SK-N-SH (cell line): ENCODE results near the gene WTIP. TPM values are rescaled to one million over a fixed set of nuclear protein-coding genes. Genes with fewer than 3 reads are reported as not detected.

Experiments used
- CTCF ChIA-PET: fragments of 300-600, 350-600 bp; formaldehyde crosslinking; extraction: SDS; loops from one replicate; lab custom pipeline; 2021; lab: Yijun Ruan, JAX
- POLR2A ChIA-PET: fragments of 350-600 bp; sonication (Branson Sonifier 250); formaldehyde crosslinking; extraction: SDS; loops from one replicate; lab custom pipeline; 2020; ENCODE audit warnings: antibody characterized with exemption, inconsistent platforms; lab: Yijun Ruan, JAX
- DNase-seq: peaks from one replicate; pipeline ENCODE4 v3.0.0; 2012
- H2AFZ ChIP-seq: fragments of 200-600 bp; sonication (generic); 2 replicates; pipeline ENCODE4 v1.8.1; 2016; ENCODE audit warnings: antibody characterized with exemption, mild to moderate bottlenecking, low read depth
- H3F3A ChIP-seq: fragments of 200-600 bp; sonication (generic); replicated peaks from 2 replicates; pipeline ENCODE3; 2016; ENCODE audit warnings: antibody characterized with exemption, mild to moderate bottlenecking; ENCODE audit not compliant: insufficient read depth
- H3K27ac ChIP-seq, 2 experiments: fragments of 200-500 bp in 1 of 2; fragments of 200-600 bp in 1 of 2; sonication (Bioruptor generic) in 1 of 2; sonication (generic), shearing (Covaris generic) in 1 of 2; 2 replicates each; pipeline versions ENCODE4 v1.5.1 to v1.6.1; 2014 to 2016; ENCODE audit warnings: low read depth in 2 of 2, inconsistent platforms in 1 of 2, low read length in 1 of 2, mild to moderate bottlenecking in 1 of 2, mixed read lengths in 1 of 2
- H3K27me3 ChIP-seq: fragments of 200-600 bp; sonication (generic), shearing (Covaris generic); 2 replicates; pipeline ENCODE4 v1.6.1; 2016; ENCODE audit warnings: mixed run types; ENCODE audit not compliant: insufficient read depth
- H3K36me3 ChIP-seq, 2 experiments: fragments of 200-500 bp in 1 of 2; fragments of 200-600 bp in 1 of 2; sonication (Bioruptor generic) in 1 of 2; sonication (generic) in 1 of 2; replicated peaks in 1 of 2; 2 replicates each; pipeline versions ENCODE3 to v1.5.1; 2014 to 2016; ENCODE audit warnings: low read length in 1 of 2, mild to moderate bottlenecking in 1 of 2; ENCODE audit not compliant: insufficient read depth in 2 of 2, control insufficient read depth in 1 of 2
- H3K4me1 ChIP-seq, 2 experiments: fragments of 200-500 bp in 1 of 2; fragments of 200-600 bp in 1 of 2; sonication (Bioruptor generic) in 1 of 2; sonication (generic), shearing (Covaris generic) in 1 of 2; 2 replicates each; pipeline versions ENCODE4 v1.5.1 to v1.6.1; 2014 to 2016; ENCODE audit warnings: low read depth in 1 of 2, low read length in 1 of 2, mixed run types in 1 of 2; ENCODE audit not compliant: insufficient read depth in 2 of 2, control insufficient read depth in 1 of 2
- H3K4me2 ChIP-seq: fragments of 200-600 bp; sonication (generic), shearing (Covaris generic); 2 replicates; pipeline ENCODE4 v1.6.1; 2017; ENCODE audit warnings: mixed run types
- H3K4me3 ChIP-seq, 2 experiments: fragments of 200-500 bp in 1 of 2; fragments of 200-600 bp in 1 of 2; sonication (Bioruptor generic) in 1 of 2; sonication (generic), shearing (Covaris generic) in 1 of 2; 2 replicates each; pipeline versions ENCODE4 v1.5.1 to v1.8.1; 2014 to 2016; ENCODE audit warnings: low read depth in 2 of 2, inconsistent platforms in 1 of 2, low read length in 1 of 2, mild to moderate bottlenecking in 1 of 2, mixed read lengths in 1 of 2, moderate library complexity in 1 of 2
- H3K79me2 ChIP-seq: fragments of 200-600 bp; sonication (generic); 2 replicates; pipeline ENCODE4 v1.8.1; 2017; ENCODE audit warnings: mild to moderate bottlenecking; ENCODE audit not compliant: insufficient read depth
- H3K9ac ChIP-seq: fragments of 200-600 bp; sonication (generic); 2 replicates; pipeline ENCODE4 v1.6.1; 2017; ENCODE audit warnings: mixed run types
- H3K9me2 ChIP-seq: fragments of 200-600 bp; sonication (generic); 2 replicates; pipeline ENCODE4 v1.6.1; 2017; ENCODE audit warnings: mixed run types
- H3K9me3 ChIP-seq: fragments of 200-600 bp; sonication (generic); 2 replicates; pipeline ENCODE4 v1.6.1; 2017; ENCODE audit warnings: mixed run types, mild to moderate bottlenecking, moderate library complexity
- H4K20me1 ChIP-seq: fragments of 200-600 bp; sonication (generic); 2 replicates; pipeline ENCODE4 v1.6.1; 2017; ENCODE audit warnings: mild to moderate bottlenecking, mixed run types; ENCODE audit not compliant: insufficient read depth
- CHD2 ChIP-seq: fragments of 150-350 bp; IDR thresholded peaks from 2 replicates; pipeline ENCODE4 v1.6.1; 2018; ENCODE audit warnings: low read length; ENCODE audit not compliant: partially characterized antibody
- EP300 ChIP-seq, 2 experiments: IDR thresholded peaks; 2 replicates each; pipeline versions ENCODE4 v1.4.0 to v1.6.1; 2012; ENCODE audit warnings: borderline replicate concordance in 1 of 2, low read depth in 1 of 2, low read length in 1 of 2
- EZH2phosphoT487 ChIP-seq: fragments of 200-600 bp; sonication (generic); IDR thresholded peaks from 2 replicates; pipeline ENCODE4 v1.6.1; 2017; ENCODE audit warnings: low read depth, mixed run types, mild to moderate bottlenecking, antibody characterized with exemption, moderate library complexity, borderline replicate concordance
- FOSL2 ChIP-seq: IDR thresholded peaks from 2 replicates; pipeline ENCODE4 v1.4.0; 2012; ENCODE audit warnings: low read depth, mild to moderate bottlenecking, moderate library complexity, borderline replicate concordance
- FOXJ3 ChIP-seq: sonication (generic); formaldehyde crosslinking; IDR thresholded peaks from 2 replicates; pipeline ENCODE4 v1.5.1; 2020; ENCODE audit warnings: mild to moderate bottlenecking, missing genetic modification reagents
- GABPA ChIP-seq: IDR thresholded peaks from 2 replicates; pipeline ENCODE4 v1.4.0; 2012; ENCODE audit warnings: low read depth, mild to moderate bottlenecking
- GATA2 ChIP-seq: sonication (generic); formaldehyde crosslinking; IDR thresholded peaks from 2 replicates; pipeline ENCODE4 v1.5.0; 2020; ENCODE audit warnings: mild to moderate bottlenecking, missing genetic modification reagents
- MAX ChIP-seq: IDR thresholded peaks from 2 replicates; pipeline ENCODE4 v1.4.0; 2012; ENCODE audit warnings: low read depth
- MEF2A ChIP-seq: IDR thresholded peaks from 2 replicates; pipeline ENCODE4 v1.4.0; 2012; ENCODE audit warnings: low read depth, borderline replicate concordance
- MXI1 ChIP-seq: IDR thresholded peaks from 2 replicates; pipeline ENCODE4 v1.6.1; 2012; ENCODE audit warnings: mild to moderate bottlenecking, low read depth, low read length, improper control_type of control experiment
- NFIC ChIP-seq: IDR thresholded peaks from 2 replicates; pipeline ENCODE4 v1.4.0; 2012; ENCODE audit warnings: borderline replicate concordance
- NRF1 ChIP-seq: IDR thresholded peaks from 2 replicates; pipeline ENCODE4 v1.6.1; 2012; ENCODE audit warnings: low read depth, mild to moderate bottlenecking, low read length
- PBX3 ChIP-seq: IDR thresholded peaks from 2 replicates; pipeline ENCODE4; 2012
- RAD21 ChIP-seq: IDR thresholded peaks from 2 replicates; pipeline ENCODE4 v1.6.1; 2012; ENCODE audit warnings: mild to moderate bottlenecking, low read length
- RCOR1 ChIP-seq: fragments of 150-350 bp; IDR thresholded peaks from 2 replicates; pipeline ENCODE4 v1.6.1; 2017; ENCODE audit warnings: antibody characterized with exemption, low read length
- REST ChIP-seq: IDR thresholded peaks from 2 replicates; pipeline ENCODE4 v1.6.1; 2012; ENCODE audit warnings: mild to moderate bottlenecking, low read depth, low read length, moderate library complexity
- RFX5 ChIP-seq: IDR thresholded peaks from 2 replicates; pipeline ENCODE4 v1.6.1; 2012; ENCODE audit warnings: mild to moderate bottlenecking, improper control_type of control experiment, low read length
- USF2 ChIP-seq: fragments of 150-350 bp; IDR thresholded peaks from 2 replicates; pipeline ENCODE4 v1.6.1; 2017; ENCODE audit warnings: antibody characterized with exemption, low read length, low read depth, borderline replicate concordance
- ZBTB33 ChIP-seq: IDR thresholded peaks from 2 replicates; pipeline ENCODE4 v1.4.0; 2012; ENCODE audit warnings: low read depth, borderline replicate concordance
- WGBS: methylation state at CpG from one replicate; pipeline ENCODE4 v1.1.6; 2017; ENCODE audit warnings: low lambda C conversion rate; 5-methylcytosine and 5-hydroxymethylcytosine counted together
- polyA plus RNA-seq, 3 experiments: library from polyadenylated mRNA; depleted of rRNA; stranded (reverse); fragments of >200 nt; gene quantifications; 2 replicates each; pipeline ENCODE4 v1.2.3, GENCODE V29; 2012

The WTIP gene
- polyA plus RNA-seq, 1 of the 3 experiments (the other 2 are of a cell fraction) = 27.7 TPM

- Histone ChIP-seq H3K4me1 (no peaks in the 10 kb centered on the region), H2AFZ (no peak overlapping the region), H3K79me2 (peaks cover 73% of the 10 kb centered on the region), H3K9ac (no peak overlapping the region), H3K4me3 (no peak overlapping the region), H4K20me1 (peaks cover 55% of the 10 kb centered on the region), H3K9me3 (no peaks in the 10 kb centered on the region), H3K4me2 (no peak overlapping the region), H3K27ac (no peak overlapping the region), H3F3A (no peaks in the 10 kb centered on the region), H3K36me3 (peaks cover 7 to 9% of the 10 kb centered on the region in 2 experiments), H3K27me3 (no peaks in the 10 kb centered on the region), H3K9me2 (no peaks in the 10 kb centered on the region)
- no peak for TF ChIP-seq RCOR1
- no peak for TF ChIP-seq EP300 (IDR thresholded peaks at IDR 0.05; ENCODE audit: borderline replicate concordance in 1 of 2, low read depth in 1 of 2, low read length in 1 of 2)
- no peak for TF ChIP-seq MEF2A
- no peak for TF ChIP-seq NFIC
- no peak for TF ChIP-seq NRF1
- no peak for TF ChIP-seq GATA2 (CRISPR knock-in tag)
- TF ChIP-seq CHD2 = no peak
- TF ChIP-seq RAD21 = no peak
- no peak for TF ChIP-seq ZBTB33
- no peak for TF ChIP-seq RFX5
- no peak for TF ChIP-seq MAX
- TF ChIP-seq FOXJ3 = no peak
- no peak for TF ChIP-seq GABPA
- TF ChIP-seq MXI1 = no peak
- no peak for TF ChIP-seq FOSL2
- no peak for TF ChIP-seq USF2
- no peak for DNase-seq
- 77% methylated on average over 7 of the region's 7 CpGs for WGBS
- ChIA-PET CTCF (no interaction called here), POLR2A (no interaction called here)
These were observed 7.6 kb downstream of the WTIP start for GRCh38 chr19:34489175-34489574.

GRCh38 chr19:34490141-34490766 lies 8.7 kb downstream of the WTIP start:
- POLR2A ChIA-PET = no interaction called here
- no peaks in the 10 kb centered on the region for H3K9me2 ChIP-seq
- no peak overlapping the region for H2AFZ ChIP-seq
- DNase-seq = no peak
- peaks cover 45% of the 10 kb centered on the region for H4K20me1 ChIP-seq
- peaks cover 9 to 12% of the 10 kb centered on the region in 2 experiments for H3K36me3 ChIP-seq
- H3K9ac ChIP-seq = no peak overlapping the region
- no peak overlapping the region for H3K4me2 ChIP-seq
- H3K27ac ChIP-seq = no peak overlapping the region
- H3K79me2 ChIP-seq = peaks cover 62% of the 10 kb centered on the region
- CTCF ChIA-PET = interaction anchor here (1.6 kb wide), 1 partner anchor 12 kb away, joined by 4 read pairs; no protein-coding TSS in a partner anchor
- no peaks in the 10 kb centered on the region for H3K27me3 ChIP-seq
- H3K4me3 ChIP-seq = no peak overlapping the region
- TF ChIP-seq PBX3 = no peak
- no peak for TF ChIP-seq EZH2phosphoT487
- TF ChIP-seq GATA2 (CRISPR knock-in tag) = no peak
- no peak for TF ChIP-seq MEF2A
- no peak for TF ChIP-seq GABPA
- TF ChIP-seq EP300 (IDR thresholded peaks at IDR 0.05; ENCODE audit: borderline replicate concordance in 1 of 2, low read depth in 1 of 2, low read length in 1 of 2) = no peak
- no peak for TF ChIP-seq NFIC
- TF ChIP-seq RCOR1 = no peak
- TF ChIP-seq RAD21 = no peak
- TF ChIP-seq REST = no peak
- no peaks in the 10 kb centered on the region for H3K4me1 ChIP-seq
- 91% methylated on average over 12 of the region's 19 CpGs for WGBS
- no peaks in the 10 kb centered on the region for H3K9me3 ChIP-seq
- no peaks in the 10 kb centered on the region for H3F3A ChIP-seq
